Thoracic aorta (tissue), 2 donors: ENCODE results near the gene A2M. TPM values are rescaled to one million over a fixed set of nuclear protein-coding genes. Genes with fewer than 3 reads are reported as not detected.

Experiments used
- ATAC-seq: fragments of 150-250 bp; one replicate; pipeline ENCODE4 v1.8.0; 2017; ENCODE audit warnings: low read depth; ENCODE audit not compliant: insufficient number of reproducible peaks, low FRiP score
- DNase-seq: peaks from one replicate; pipeline ENCODE4 v3.0.0-alpha.2; 2020; ENCODE audit warnings: low spot score
- H3K27ac ChIP-seq, 2 donors: fragments of 200-600 bp; sonication (generic); 1 replicate in 1 of 2; 2 replicates in 1 of 2; pipeline ENCODE4 v1.5.1; 2016; ENCODE audit warnings: mild to moderate bottlenecking in 2 of 2, moderate library complexity in 2 of 2
- H3K27me3 ChIP-seq: fragments of 200-600 bp; sonication (generic); replicated peaks from 2 replicates; pipeline ENCODE4 v1.6.0; 2016; ENCODE audit warnings: mild to moderate bottlenecking; ENCODE audit not compliant: insufficient read depth
- H3K36me3 ChIP-seq: fragments of 200-600 bp; sonication (generic); one replicate; pipeline ENCODE4 v1.5.1; 2016
- H3K4me1 ChIP-seq, 2 donors: fragments of 200-600 bp; sonication (generic); 1 replicate in 1 of 2; 2 replicates in 1 of 2; pipeline versions ENCODE4 v1.5.1 to v1.6.0; 2016; ENCODE audit warnings: low read depth in 2 of 2, mild to moderate bottlenecking in 1 of 2; ENCODE audit not compliant: control insufficient read depth in 1 of 2
- H3K4me3 ChIP-seq: fragments of 200-600 bp; sonication (generic); 2 replicates; pipeline ENCODE4 v1.5.1; 2016; ENCODE audit warnings: mild to moderate bottlenecking
- H3K9me3 ChIP-seq: fragments of 200-600 bp; sonication (generic); 2 replicates; pipeline ENCODE4 v1.5.1; 2016
- CTCF ChIP-seq: fragments of 200-600 bp; sonication (generic); IDR thresholded peaks from one replicate; pipeline ENCODE4 v1.5.1; 2019; ENCODE audit warnings: antibody characterized with exemption
- total RNA-seq, 2 donors: library from RNA; depleted of rRNA; stranded (reverse); fragments of >200 nt; gene quantifications; one replicate each; pipeline versions ENCODE4 v1.1.0 to v1.2.3, GENCODE V29; 2016

A2M gene
- total RNA-seq, 2 donors from 2014 or later, result 1,073 to 1,118 TPM

DNA sequence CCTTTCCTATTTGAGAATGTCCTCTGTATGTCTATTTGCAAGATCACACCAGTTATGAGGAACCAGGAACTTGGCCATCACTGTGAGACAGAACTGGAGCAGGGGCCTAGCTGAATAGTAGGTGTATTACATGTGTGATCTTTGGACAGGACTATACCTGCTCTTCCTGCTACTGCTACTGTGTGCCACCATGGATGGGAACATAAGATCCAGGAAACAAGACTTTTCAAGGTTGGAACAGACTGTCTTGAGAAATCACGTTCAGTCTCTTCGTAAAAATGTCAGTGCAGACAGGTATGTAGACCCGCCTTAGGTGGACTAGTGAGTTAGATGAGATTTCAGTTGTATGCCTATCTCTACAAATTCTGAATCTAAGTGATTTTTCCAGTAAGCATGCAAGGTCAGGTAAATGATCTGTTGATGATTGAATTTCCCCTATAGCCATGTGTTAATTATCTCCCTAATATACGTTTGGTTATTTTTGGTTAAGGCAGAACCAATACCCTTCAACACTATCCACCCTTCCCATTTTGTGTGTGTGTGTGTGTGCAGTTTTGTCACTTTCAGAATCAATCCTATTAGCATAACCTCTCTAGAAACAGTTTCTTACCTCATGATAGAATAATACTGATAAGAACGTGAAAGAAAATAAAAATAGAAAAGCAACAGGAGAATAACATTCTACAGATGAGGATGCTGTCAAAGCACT is 7.1 kb downstream of the A2M start:
- Histone ChIP-seq H3K27me3 (no peaks in the 10 kb centered on the region), H3K4me3 (no peak overlapping the region), H3K4me1 (peaks cover 12 to 24% of the 10 kb centered on the region in 2 donors), H3K27ac (no peak overlapping the region), H3K9me3 (no peaks in the 10 kb centered on the region), H3K36me3 (peaks cover 67% of the 10 kb centered on the region)
- no peak for ATAC-seq
- DNase-seq, result no peak
- TF ChIP-seq CTCF, result no peak

GRCh38 chr12:9107542-9107873 is 8.2 kb downstream of the A2M start:
- H3K27me3 ChIP-seq, result no peaks in the 10 kb centered on the region
- no peak for DNase-seq
- H3K36me3 ChIP-seq, result peaks cover 76% of the 10 kb centered on the region
- no peak for TF ChIP-seq CTCF
- no peak overlapping the region for H3K27ac ChIP-seq
- ATAC-seq, result no peak
- peaks cover 8 to 14% of the 10 kb centered on the region in 2 donors for H3K4me1 ChIP-seq
- H3K4me3 ChIP-seq, result no peak overlapping the region
- no peaks in the 10 kb centered on the region for H3K9me3 ChIP-seq

DNA sequence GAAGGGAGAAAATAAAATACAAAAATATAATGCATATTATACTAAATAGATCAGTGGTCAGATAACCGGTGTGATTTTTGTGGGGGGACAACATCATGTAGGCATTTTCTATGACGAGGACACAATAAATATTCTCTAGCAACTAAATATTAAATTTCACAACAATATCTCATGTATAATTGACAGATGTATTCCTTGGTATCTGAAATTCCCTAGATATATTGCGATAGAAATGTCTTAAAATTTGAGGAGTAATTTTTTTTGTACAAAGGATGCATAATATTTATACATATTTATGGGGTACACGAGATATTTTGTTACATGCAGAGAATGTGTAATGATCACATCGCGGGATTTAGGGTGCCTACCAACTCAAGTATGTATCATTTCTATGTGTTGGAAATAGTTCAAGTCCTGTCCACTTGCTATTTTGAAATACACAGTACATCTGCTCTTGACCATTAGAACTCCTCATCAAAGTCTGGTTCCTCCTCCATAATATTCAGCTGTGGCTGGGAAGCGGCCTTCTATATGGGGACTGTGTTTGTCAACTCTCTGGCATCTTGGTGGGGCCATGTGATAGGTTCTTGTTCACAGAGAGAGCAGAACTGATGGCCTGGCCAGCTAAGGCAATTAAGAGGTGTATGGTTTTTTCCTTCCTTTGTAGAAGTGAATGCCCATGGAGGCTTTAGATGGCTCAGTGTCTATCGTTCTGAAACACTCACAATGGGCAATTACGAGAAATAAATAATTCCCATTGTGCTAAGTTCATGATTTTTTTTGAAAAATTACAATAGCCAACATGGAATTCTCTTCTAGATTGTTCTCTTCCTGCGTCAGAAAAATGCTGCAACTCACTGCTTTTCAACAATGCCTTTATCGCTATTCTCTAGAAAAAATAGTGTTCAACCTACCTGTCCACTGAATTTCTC is 8.8 kb downstream of the A2M start:
- ATAC-seq (no peak), DNase-seq (no peak)
- Histone ChIP-seq H3K9me3 (no peaks in the 10 kb centered on the region), H3K4me3 (no peak overlapping the region), H3K36me3 (peaks cover 76% of the 10 kb centered on the region), H3K27me3 (no peaks in the 10 kb centered on the region), H3K27ac (no peak overlapping the region), H3K4me1 (peaks cover 7 to 8% of the 10 kb centered on the region in 2 donors)
- no peak for TF ChIP-seq CTCF

- ATAC-seq (no peak), DNase-seq (no peak)
- H3K36me3 ChIP-seq, result peaks cover 78% of the 10 kb centered on the region
- no peak for TF ChIP-seq CTCF
- H3K27ac ChIP-seq, result no peak overlapping the region
- peaks cover 0 to 4% of the 10 kb centered on the region in 2 donors for H3K4me1 ChIP-seq
- H3K9me3 ChIP-seq, result no peaks in the 10 kb centered on the region
- no peak overlapping the region for H3K4me3 ChIP-seq
- H3K27me3 ChIP-seq, result no peaks in the 10 kb centered on the region
Observed at GRCh38 chr12:9106067-9106466, 9.7 kb downstream of the A2M start.

- Histone ChIP-seq H3K9me3 (no peaks in the 10 kb centered on the region), H3K36me3 (peaks cover 84% of the 10 kb centered on the region), H3K4me3 (no peak overlapping the region), H3K27ac (no peak overlapping the region), H3K27me3 (no peaks in the 10 kb centered on the region), H3K4me1 (peaks cover 0 to 4% of the 10 kb centered on the region in 2 donors)
- no peak for TF ChIP-seq CTCF
- ATAC-seq (no peak), DNase-seq (no peak)
Observed at GRCh38 chr12:9104767-9105423, 10.8 kb downstream of the A2M start.
